HCT116 (cell line): Measurements from ENCODE around the gene TMEM154. TPM values are rescaled to one million over a fixed set of nuclear protein-coding genes. Genes with fewer than 3 reads are reported as not detected.

ENCODE experiments used
- ATAC-seq: fragments of 200-7000 bp; cut with Tn5 transposase; 2 replicates; pipeline ENCODE4 v1.9.1; 2020; ENCODE audit warnings: mild to moderate bottlenecking, moderate library complexity
- BruUV-seq: library from RNA; stranded (reverse); fragments of 400-500 nt; replicated peaks from 2 replicates; lab custom pipeline; 2021; lab: Mats Ljungman, UMichigan
- CTCF ChIA-PET: fragments of 300-600 bp; sonication (Branson Sonifier 250); formaldehyde crosslinking; loops from one replicate; lab custom pipeline; 2021; ENCODE audit warnings: antibody characterized with exemption; lab: Charles Lee
- POLR2A ChIA-PET: fragments of 300-600, 350-600 bp; sonication (Branson Sonifier 250); formaldehyde crosslinking; loops from one replicate; lab custom pipeline; 2021; ENCODE audit warnings: antibody characterized with exemption; lab: Charles Lee
- RAD21 ChIA-PET, 2 experiments: fragments of 300-600 bp; sonication (Branson Sonifier 250); formaldehyde crosslinking; loops; one replicate each; lab custom pipeline; 2023; ENCODE audit warnings: low total read pairs in 2 of 2; ENCODE audit not compliant: uncharacterized antibody in 2 of 2, unreplicated experiment in 2 of 2, low non-redundant PET in 1 of 2; lab: Charles Lee
- DNase-seq: peaks from one replicate; pipeline ENCODE4 v3.0.0-alpha.2; 2010; ENCODE audit warnings: low read depth, low spot score
- H2AFZ ChIP-seq: fragments of 200-600 bp; shearing (Covaris generic), sonication (generic); 2 replicates; pipeline ENCODE4 v1.6.1; 2017; ENCODE audit warnings: low read depth, mixed run types, mixed read lengths, antibody characterized with exemption, low read length; ENCODE audit not compliant: poor library complexity, severe bottlenecking
- H3K27ac ChIP-seq: 2 replicates; pipeline ENCODE4 v1.5.1; 2012; ENCODE audit warnings: low read depth, low read length
- H3K27me3 ChIP-seq: fragments of 200-600 bp; sonication (generic); 2 replicates; pipeline ENCODE4 v1.6.1; 2016; ENCODE audit warnings: mixed run types, low read length, mixed read lengths; ENCODE audit not compliant: insufficient read depth
- H3K36me3 ChIP-seq, 2 experiments: fragments of 200-500 bp in 1 of 2; fragments of 200-600 bp in 1 of 2; sonication (Bioruptor generic) in 1 of 2; sonication (generic) in 1 of 2; 2 replicates each; pipeline versions ENCODE4 v1.5.1 to v1.6.1; 2014 to 2016; ENCODE audit warnings: low read length in 2 of 2, inconsistent platforms in 1 of 2, mixed read lengths in 1 of 2, mixed run types in 1 of 2; ENCODE audit not compliant: insufficient read depth in 2 of 2, control insufficient read depth in 1 of 2
- H3K4me1 ChIP-seq, 2 experiments: fragments of 200-600 bp in 1 of 2; sonication (generic) in 1 of 2; 2 replicates each; pipeline versions ENCODE4 v1.5.1 to v1.6.1; 2012 to 2017; ENCODE audit warnings: low read length in 2 of 2, inconsistent platforms in 1 of 2, mild to moderate bottlenecking in 1 of 2, mixed read lengths in 1 of 2, mixed run types in 1 of 2, moderate library complexity in 1 of 2; ENCODE audit not compliant: insufficient read depth in 2 of 2, control insufficient read depth in 1 of 2
- H3K4me2 ChIP-seq: fragments of 200-600 bp; sonication (generic); 2 replicates; pipeline ENCODE4 v1.6.1; 2017; ENCODE audit warnings: mixed run types, low read length, mixed read lengths
- H3K4me3 ChIP-seq, 2 experiments: fragments of 200-600 bp in 1 of 2; sonication (generic) in 1 of 2; replicated peaks in 1 of 2; 2 replicates each; pipeline ENCODE4 v1.5.1; 2011 to 2016; ENCODE audit warnings: low read length in 2 of 2, control low read depth in 1 of 2, low read depth in 1 of 2, mild to moderate bottlenecking in 1 of 2, mixed read lengths in 1 of 2, mixed run types in 1 of 2
- H3K79me2 ChIP-seq: fragments of 200-600 bp; sonication (generic); 2 replicates; pipeline ENCODE4 v1.6.1; 2017; ENCODE audit warnings: mild to moderate bottlenecking, mixed run types, low read length, moderate library complexity, mixed read lengths; ENCODE audit not compliant: insufficient read depth
- H3K9ac ChIP-seq: fragments of 200-600 bp; sonication (generic); 2 replicates; pipeline ENCODE4 v1.6.1; 2016; ENCODE audit warnings: low read length, mixed read lengths
- H3K9me2 ChIP-seq: fragments of 200-600 bp; sonication (generic), shearing (Covaris generic); 2 replicates; pipeline ENCODE4 v1.6.1; 2017; ENCODE audit warnings: mixed run types, mild to moderate bottlenecking, moderate library complexity; ENCODE audit not compliant: insufficient read depth
- H3K9me3 ChIP-seq, 2 experiments: fragments of 200-500 bp in 1 of 2; fragments of 200-600 bp in 1 of 2; sonication (Bioruptor generic) in 1 of 2; sonication (generic) in 1 of 2; 2 replicates each; pipeline ENCODE4 v1.6.1; 2014 to 2017; ENCODE audit warnings: low read length in 2 of 2, mixed read lengths in 2 of 2, inconsistent platforms in 1 of 2, low read depth in 1 of 2, mild to moderate bottlenecking in 1 of 2, mixed run types in 1 of 2, moderate library complexity in 1 of 2; ENCODE audit not compliant: control insufficient read depth in 1 of 2, insufficient read depth in 1 of 2
- H4K20me1 ChIP-seq: fragments of 200-600 bp; sonication (generic), shearing (Covaris generic); 2 replicates; pipeline ENCODE4 v1.6.1; 2017; ENCODE audit warnings: mixed run types, mild to moderate bottlenecking, moderate library complexity; ENCODE audit not compliant: insufficient read depth
- ATF3 ChIP-seq: IDR thresholded peaks from 2 replicates; pipeline ENCODE4 v1.6.1; 2012
- CEBPB ChIP-seq: IDR thresholded peaks from 2 replicates; pipeline ENCODE4 v1.6.1; 2012; ENCODE audit warnings: low read depth
- CTCF ChIP-seq, 3 experiments: fragments of 200-600 bp in 1 of 3; sonication (generic) in 1 of 3; IDR thresholded peaks in 2 of 3; conservative IDR thresholded peaks in 1 of 3; 2 replicates each; pipeline ENCODE4 v1.5.1; 2012 to 2017; ENCODE audit warnings: low read depth in 2 of 3, low read length in 2 of 3, antibody characterized with exemption in 1 of 3, borderline replicate concordance in 1 of 3, control low read depth in 1 of 3, mild to moderate bottlenecking in 1 of 3, mixed read lengths in 1 of 3, mixed run types in 1 of 3, moderate library complexity in 1 of 3; ENCODE audit not compliant: insufficient read depth in 1 of 3
- ELF1 ChIP-seq: IDR thresholded peaks from 2 replicates; pipeline ENCODE4 v1.6.1; 2012; ENCODE audit warnings: low read depth, borderline replicate concordance
- EZH2 ChIP-seq: fragments of 200-600 bp; sonication (generic); IDR thresholded peaks from 2 replicates; pipeline ENCODE4 v1.6.1; 2017; ENCODE audit warnings: antibody characterized with exemption, mixed run types
- EZH2phosphoT487 ChIP-seq: fragments of 200-600 bp; IDR thresholded peaks from 2 replicates; pipeline ENCODE4 v1.6.1; 2018; ENCODE audit warnings: antibody characterized with exemption, borderline replicate concordance
- JUND ChIP-seq: IDR thresholded peaks from 2 replicates; pipeline ENCODE4 v1.6.1; 2012
- POLR2A ChIP-seq: IDR thresholded peaks from 2 replicates; pipeline ENCODE4 v1.7.0; 2011; ENCODE audit warnings: borderline replicate concordance; ENCODE audit not compliant: insufficient read depth, insufficient read length; ENCODE audit errors: extremely low read depth
- POLR2AphosphoS5 ChIP-seq: IDR thresholded peaks from 2 replicates; pipeline ENCODE4 v1.6.1; 2011; ENCODE audit warnings: mild to moderate bottlenecking, low read depth, low read length, moderate library complexity
- REST ChIP-seq: IDR thresholded peaks from 2 replicates; pipeline ENCODE4 v1.6.1; 2012; ENCODE audit warnings: low read depth
- SP1 ChIP-seq: IDR thresholded peaks from 2 replicates; pipeline ENCODE4 v1.6.1; 2012; ENCODE audit warnings: low read depth
- SRF ChIP-seq: IDR thresholded peaks from 2 replicates; pipeline ENCODE4 v1.6.1; 2012; ENCODE audit warnings: low read depth
- TCF7L2 ChIP-seq: IDR thresholded peaks from 2 replicates; pipeline ENCODE4 v1.7.0; 2011; ENCODE audit warnings: borderline replicate concordance, inconsistent platforms; ENCODE audit not compliant: insufficient read depth, insufficient read length; ENCODE audit errors: extremely low read depth
- YY1 ChIP-seq: IDR thresholded peaks from 2 replicates; pipeline ENCODE4 v1.6.1; 2011; ENCODE audit warnings: low read length, low read depth, moderate library complexity, mild to moderate bottlenecking; ENCODE audit not compliant: insufficient replicate concordance; ENCODE audit errors: extremely low read depth
- ZFX ChIP-seq: fragments of 450-650 bp; IDR thresholded peaks from 2 replicates; pipeline ENCODE4 v1.6.1; 2017
- ZNF274 ChIP-seq: fragments of 200-500 bp; sonication (Bioruptor generic); IDR thresholded peaks from 2 replicates; pipeline ENCODE4 v1.6.1; 2014; ENCODE audit warnings: mild to moderate bottlenecking, low read depth, low read length, inconsistent platforms
- intact Hi-C: fragments of 100-400 bp; cut with micrococcal nuclease; formaldehyde crosslinking; loops from 2 replicates; pipeline ENCODE4 v1.10.0; 2022
- total RNA-seq: library from RNA; stranded (reverse); gene quantifications from one replicate; pipeline ENCODE4 v1.2.1, GENCODE V29; 2021; ENCODE audit not compliant: unreplicated experiment

TMEM154 gene
- total RNA-seq, 1 experiment from 2014 or later: 2.4 TPM

GRCh38 chr4:152571770-152572169, 108.0 kb downstream of the TMEM154 start:
- Histone ChIP-seq H3K36me3 (no peaks in the 10 kb centered on the region), H3K27me3 (no peaks in the 10 kb centered on the region), H2AFZ (no peak overlapping the region), H3K4me3 (no peak overlapping the region), H3K79me2 (no peaks in the 10 kb centered on the region), H3K9me2 (no peaks in the 10 kb centered on the region), H4K20me1 (no peaks in the 10 kb centered on the region), H3K9me3 (no peaks in the 10 kb centered on the region), H3K27ac (no peak overlapping the region), H3K4me1 (no peaks in the 10 kb centered on the region), H3K4me2 (no peak overlapping the region), H3K9ac (no peak overlapping the region)
- DNase-seq (no peak), ATAC-seq (no peak)
- ChIA-PET CTCF (no interaction called here), RAD21 (no interaction called here), POLR2A (no interaction called here)
- BruUV-seq: no TSS peak
- intact Hi-C loops: no loop called here
- TF ChIP-seq CEBPB (no peak), EZH2phosphoT487 (no peak), SP1 (no peak), POLR2A (no peak), ZNF274 (no peak), ZFX (no peak), TCF7L2 (no peak)

GRCh38 chr4:152571296-152571695, 108.5 kb downstream of the TMEM154 start:
- Histone ChIP-seq H2AFZ (no peak overlapping the region), H3K27me3 (no peaks in the 10 kb centered on the region), H3K9me2 (no peaks in the 10 kb centered on the region), H3K9me3 (no peaks in the 10 kb centered on the region), H3K9ac (no peak overlapping the region), H3K79me2 (no peaks in the 10 kb centered on the region), H3K27ac (no peak overlapping the region), H3K4me3 (no peak overlapping the region), H4K20me1 (no peaks in the 10 kb centered on the region), H3K4me2 (no peak overlapping the region), H3K4me1 (no peaks in the 10 kb centered on the region), H3K36me3 (no peaks in the 10 kb centered on the region)
- DNase-seq: no peak
- RAD21 ChIA-PET: no interaction called here
- intact Hi-C loops: no loop called here
- no peak for ATAC-seq
- POLR2A ChIA-PET: no interaction called here
- CTCF ChIA-PET: no interaction called here
- no TSS peak for BruUV-seq
- TF ChIP-seq EZH2phosphoT487: no peak
- no peak for TF ChIP-seq CTCF (IDR thresholded peaks at IDR 0.05 in 2 of 3, conservative IDR thresholded peaks at IDR 0.05 in 1 of 3; ENCODE audit: borderline replicate concordance in 1 of 3, insufficient read depth in 1 of 3, low read depth in 2 of 3, low read length in 2 of 3)
- no peak for TF ChIP-seq POLR2A
- TF ChIP-seq SRF: no peak
- no peak for TF ChIP-seq JUND
- no peak for TF ChIP-seq TCF7L2
- TF ChIP-seq ZFX: no peak
- TF ChIP-seq ATF3: no peak
- TF ChIP-seq YY1: no peak
- TF ChIP-seq POLR2AphosphoS5: no peak
- TF ChIP-seq ELF1: no peak
- TF ChIP-seq ZNF274: no peak
- TF ChIP-seq REST: no peak
- no peak for TF ChIP-seq EZH2
